ENCODE data around the gene OPRPN. TPM values are rescaled to one million over a fixed set of nuclear protein-coding genes. Genes with fewer than 3 reads are reported as not detected.

Gene OPRPN, protein sequence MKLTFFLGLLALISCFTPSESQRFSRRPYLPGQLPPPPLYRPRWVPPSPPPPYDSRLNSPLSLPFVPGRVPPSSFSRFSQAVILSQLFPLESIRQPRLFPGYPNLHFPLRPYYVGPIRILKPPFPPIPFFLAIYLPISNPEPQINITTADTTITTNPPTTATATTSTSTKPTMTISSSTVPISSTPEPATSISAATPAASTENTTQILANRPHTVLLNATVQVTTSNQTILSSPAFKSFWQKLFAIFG
- polyA plus RNA-seq (ENCODE audit: insufficient read length in 12 of 12): not detected
- long read RNA-seq, donor 1: 0 reads
- long read RNA-seq, donor 2: 0 reads
- long read RNA-seq, donor 3: 0 reads
- long read RNA-seq, donor 4: 0 reads
- long read RNA-seq, donor 5: 0 reads
- long read RNA-seq, donor 6: 0 reads
- long read RNA-seq, donor 7: 0 reads
- long read RNA-seq, donor 8: 0 reads
- long read RNA-seq, donor 9: 0 reads
- long read RNA-seq, donor 10: 0 reads
- long read RNA-seq, donor 11: 0 reads

GRCh38 chr4:70397580-70397979, at the start of gene OPRPN:
OPRPN (plus strand) TSS chr4:70397940; CDS start chr4:70399286, 1,346 bp downstream.
- DNase-seq: no peak

DNA sequence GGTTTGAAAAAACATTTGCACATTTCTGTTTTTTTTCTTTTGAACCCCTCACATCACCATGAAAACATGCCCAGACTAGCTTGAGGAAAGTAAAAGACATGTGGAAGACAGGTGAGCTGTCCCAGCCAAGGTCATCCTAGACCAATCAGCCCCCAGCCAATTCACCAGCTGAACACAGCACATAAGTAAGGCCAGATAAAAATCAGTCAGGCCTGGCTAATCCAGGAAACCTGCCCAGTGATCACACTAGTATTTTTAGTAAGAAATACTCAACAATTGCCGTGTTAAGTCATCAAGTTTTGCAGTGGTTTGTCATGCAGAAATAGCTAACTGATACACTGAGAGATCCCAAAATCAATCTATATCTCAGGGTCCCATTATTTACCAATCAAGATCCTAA, 41.6 kb upstream of the OPRPN start:
- DNase-seq: no peak

GRCh38 chr4:70359115-70359661, 38.6 kb upstream of the OPRPN start:
- no peak for DNase-seq

DNA sequence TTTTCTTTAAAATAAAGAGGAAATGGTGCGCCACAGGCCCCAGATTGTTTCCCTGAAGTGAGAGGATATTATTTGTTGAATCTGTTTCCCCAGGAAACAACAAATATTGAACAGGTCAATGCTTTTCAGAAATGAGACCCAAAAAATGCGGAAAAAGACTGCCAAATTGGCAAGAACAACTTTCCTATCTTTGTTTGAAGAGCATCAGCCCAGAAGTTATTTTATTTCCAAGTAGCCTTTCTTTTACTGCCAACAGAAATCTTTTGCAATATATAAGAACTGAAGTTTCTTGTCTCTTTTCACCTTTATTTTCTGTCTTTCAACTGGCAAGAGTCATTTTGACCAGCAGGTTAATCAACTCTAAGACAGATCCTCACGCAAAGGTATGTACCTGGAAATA, 37.3 kb upstream of the OPRPN start, which contains the start of gene SMR3A:
SMR3A (plus strand) TSS at position 301 of the 400 bp plus-strand sequence. CDS start 1,356 bp downstream, outside the sequence.
- DNase-seq: no peak

DNA sequence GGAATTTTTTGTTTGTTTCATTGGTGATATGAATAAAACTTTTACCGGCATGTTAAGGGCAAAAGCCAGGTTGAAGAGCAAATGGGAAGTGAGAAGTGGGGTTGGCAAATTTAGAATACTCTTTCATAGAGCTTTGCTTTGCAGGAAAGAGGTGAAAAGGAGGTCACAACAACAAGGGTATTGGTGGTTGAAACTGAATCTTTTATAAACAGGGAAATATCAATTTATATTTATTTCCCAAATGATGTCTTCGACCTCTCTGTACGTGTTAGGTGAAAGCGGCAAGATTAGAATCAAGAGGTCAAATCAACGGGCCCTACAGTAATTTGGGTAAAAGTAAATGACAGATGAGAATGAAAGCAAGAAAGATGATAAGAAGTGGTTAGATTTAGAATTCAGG, 33.7 kb upstream of the OPRPN start:
- DNase-seq: no peak

GRCh38 chr4:70365479-70365878, 32.3 kb upstream of the OPRPN start:
- DNase-seq: peak; percentile 11

- no peak for DNase-seq
These were observed 29.9 kb upstream of the OPRPN start for GRCh38 chr4:70367813-70368212.

- no peak for DNase-seq
These were observed 25.8 kb upstream of the OPRPN start for GRCh38 chr4:70371987-70372386.

GRCh38 chr4:70372760-70373159, 25.0 kb upstream of the OPRPN start:
- DNase-seq: no peak

- no peak for DNase-seq
These were observed 17.2 kb upstream of the OPRPN start for GRCh38 chr4:70380578-70380977.

GRCh38 chr4:70382691-70383181, 15.0 kb upstream of the OPRPN start, which contains the start of gene SMR3B:
SMR3B (plus strand) TSS chr4:70383131; CDS start chr4:70384511, 1,380 bp downstream.
- DNase-seq: no peak

- no peak for DNase-seq
These were observed 5.5 kb upstream of the OPRPN start for GRCh38 chr4:70392057-70392776.

DNA sequence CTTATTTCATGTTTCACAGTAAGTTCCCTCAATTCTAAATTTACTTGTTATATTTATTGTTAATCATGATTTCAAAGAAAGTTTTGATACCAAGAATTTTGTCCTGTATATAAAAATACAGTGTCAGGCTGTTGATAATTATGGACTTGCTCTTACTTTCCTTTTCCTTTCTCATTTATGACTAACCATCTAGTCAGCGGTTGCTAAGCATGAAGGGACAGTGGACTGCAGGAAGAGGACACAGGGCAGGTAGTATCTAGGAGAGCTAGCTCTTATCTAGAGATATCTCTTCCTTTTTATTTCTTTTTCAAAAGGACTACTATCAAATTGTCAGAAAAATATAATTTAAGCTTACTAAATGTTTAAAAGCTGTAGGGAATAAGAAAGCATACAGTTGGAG, 1.6 kb downstream of the OPRPN start:
- no peak for DNase-seq

DNA sequence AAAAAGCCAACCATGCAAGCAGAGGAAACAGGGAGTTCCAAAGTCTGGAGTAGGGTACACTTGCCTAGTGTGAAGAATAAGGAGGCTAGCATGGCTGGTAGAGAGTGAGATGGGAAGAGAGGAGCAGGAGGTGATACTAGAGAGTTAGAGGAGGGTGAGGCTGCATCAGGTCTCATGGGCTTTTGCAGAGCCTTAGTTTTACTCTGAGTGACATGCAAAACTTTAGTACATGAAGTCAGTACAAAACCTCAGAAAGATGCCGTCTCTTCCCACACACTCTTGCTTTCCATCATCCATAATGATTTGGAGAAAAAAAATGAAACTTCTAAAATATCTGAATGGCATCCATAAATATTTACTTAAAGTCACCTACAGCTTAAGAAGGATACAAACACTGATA, 5.0 kb downstream of the OPRPN start:
- DNase-seq: no peak

- DNase-seq: no peak
These were observed 8.0 kb downstream of the OPRPN start for GRCh38 chr4:70405765-70406164.

- no peak for DNase-seq
These were observed 27.6 kb downstream of the OPRPN start for GRCh38 chr4:70425306-70425705.

GRCh38 chr4:70426789-70427188, 29.0 kb downstream of the OPRPN start:
- DNase-seq: no peak

GRCh38 chr4:70437197-70437596, 39.5 kb downstream of the OPRPN start:
- no peak for DNase-seq

GRCh38 chr4:70442474-70442873, 44.7 kb downstream of the OPRPN start:
- no peak for DNase-seq

GRCh38 chr4:70443329-70443728, 45.6 kb downstream of the OPRPN start:
- no peak for DNase-seq

DNA sequence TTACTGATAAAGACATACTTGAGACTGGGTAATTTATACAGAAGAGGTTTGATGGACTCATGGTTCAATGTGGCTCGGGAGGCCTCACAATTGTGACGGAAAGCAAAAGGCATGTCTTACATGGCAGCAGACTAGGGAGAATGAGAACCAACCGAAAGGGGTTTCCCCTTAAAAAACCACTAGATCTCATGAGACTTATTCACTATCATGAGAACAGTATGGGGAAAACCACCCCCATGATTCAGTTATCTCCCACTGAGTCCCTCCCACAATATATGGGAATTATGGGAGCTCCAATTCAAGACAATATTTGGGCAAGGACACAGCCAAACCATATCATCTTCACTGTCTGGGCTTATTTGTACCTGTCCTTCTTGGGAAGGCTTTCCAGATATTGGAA, 51.5 kb downstream of the OPRPN start:
- DNase-seq: no peak

DNA sequence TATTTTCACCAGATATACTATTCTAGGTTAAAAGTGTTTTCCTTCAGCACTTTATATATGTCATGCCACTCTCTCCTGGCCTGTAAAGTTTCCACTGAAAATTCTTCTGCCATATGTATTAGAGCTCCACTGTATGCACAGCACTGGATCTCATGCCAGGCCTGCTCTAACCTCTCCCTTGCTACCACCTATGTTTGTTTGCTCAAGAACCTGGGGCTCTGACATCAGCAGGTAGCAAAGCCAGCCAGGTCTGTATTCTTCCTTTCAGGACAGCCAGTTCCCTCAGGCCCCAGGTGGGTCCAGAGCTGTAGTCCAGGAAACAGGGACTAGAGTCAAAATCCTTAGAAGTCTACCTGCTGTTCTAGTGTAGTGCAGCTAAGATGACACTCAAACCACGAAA, 55.2 kb downstream of the OPRPN start:
- no peak for DNase-seq
